Stimulated activated CD8-positive, alpha-beta memory T cell treated with anti-CD3 and anti-CD28 coated beads, Interleukin-7, amount 100 ng/mL, for 1 hour (primary cell): ENCODE results near the gene SCLY.

Experiments used
- DNase-seq, 2 donors: peaks; one replicate each; pipeline ENCODE4 v3.0.0-alpha.2; 2020; ENCODE audit warnings: low read depth in 2 of 2

The SCLY gene

DNA sequence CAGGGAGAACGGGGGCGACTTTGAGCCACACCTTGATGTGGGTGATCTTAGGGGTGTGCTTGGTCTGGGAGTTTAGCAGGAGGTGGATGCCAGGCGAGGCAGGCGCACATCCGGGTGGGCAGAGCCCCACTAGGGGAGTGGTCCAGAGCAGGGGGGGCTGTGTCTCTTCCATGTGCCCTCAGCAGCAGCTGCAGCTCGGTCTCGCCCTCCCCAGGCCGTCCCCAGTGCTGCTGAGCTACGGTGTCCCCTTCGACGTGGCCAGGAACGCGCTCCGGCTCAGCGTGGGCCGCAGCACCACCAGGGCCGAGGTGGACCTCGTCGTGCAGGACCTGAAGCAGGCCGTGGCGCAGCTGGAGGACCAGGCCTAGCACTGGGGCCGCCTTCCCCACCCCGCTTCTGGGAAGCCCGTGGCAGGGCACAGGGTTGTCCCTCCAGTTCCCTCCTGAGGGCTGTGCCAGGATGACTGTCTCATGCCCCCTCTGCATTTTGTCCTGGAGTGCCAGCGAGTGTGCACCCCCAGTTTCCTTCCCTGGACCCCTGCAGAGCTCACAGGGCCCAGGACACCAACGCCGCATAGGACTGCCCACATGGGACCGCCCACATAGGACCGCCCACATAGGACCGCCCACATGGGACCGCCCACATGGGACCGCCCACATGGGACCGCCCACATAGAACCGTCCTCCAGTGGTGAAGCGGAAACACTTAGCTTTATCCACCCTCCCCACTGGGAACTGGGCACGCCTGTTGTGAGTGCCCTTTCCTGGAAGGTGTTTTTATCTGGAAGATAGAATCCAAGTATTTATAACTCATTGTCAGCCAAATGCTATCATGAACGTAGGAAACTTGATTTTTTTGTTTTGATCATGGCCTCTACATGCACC, 37.4 kb downstream of the SCLY start:
- no peak for DNase-seq

GRCh38 chr2:238098901-238099713, 38.3 kb downstream of the SCLY start:
- DNase-seq: no peak

DNA sequence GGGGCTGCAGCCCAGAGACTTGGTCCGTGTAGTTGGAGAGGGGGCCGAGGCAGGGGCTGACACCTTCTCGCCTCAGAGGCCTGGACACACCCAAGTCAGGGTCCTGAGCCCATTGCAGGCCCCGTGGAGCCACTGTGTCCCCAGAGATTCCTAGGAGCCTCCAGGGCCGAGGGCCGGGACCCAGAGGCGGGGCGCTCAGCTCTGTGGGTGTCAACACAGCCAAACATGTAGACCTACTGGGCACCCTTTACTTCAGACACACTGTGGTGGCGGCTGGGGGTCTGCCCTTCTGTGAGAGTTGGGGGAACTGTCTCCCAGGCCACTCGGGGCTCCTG, 38.9 kb downstream of the SCLY start:
- DNase-seq: no peak

- no peak for DNase-seq
Measured at GRCh38 chr2:238100049-238100820, 39.4 kb downstream of the SCLY start, which contains the start of gene ESPNL. Gene ESPNL, plus strand, starts transcription at chr2:238100340. Its CDS starts 80 bp downstream, at chr2:238100420.

GRCh38 chr2:238100821-238101771, 40.3 kb downstream of the SCLY start:
- no peak for DNase-seq

GRCh38 chr2:238101891-238102841, 41.4 kb downstream of the SCLY start:
- DNase-seq: no peak

- DNase-seq: no peak
Measured at GRCh38 chr2:238102865-238103264, 42.1 kb downstream of the SCLY start.

- DNase-seq: no peak
Measured at GRCh38 chr2:238103465-238104225, 42.8 kb downstream of the SCLY start.

DNA sequence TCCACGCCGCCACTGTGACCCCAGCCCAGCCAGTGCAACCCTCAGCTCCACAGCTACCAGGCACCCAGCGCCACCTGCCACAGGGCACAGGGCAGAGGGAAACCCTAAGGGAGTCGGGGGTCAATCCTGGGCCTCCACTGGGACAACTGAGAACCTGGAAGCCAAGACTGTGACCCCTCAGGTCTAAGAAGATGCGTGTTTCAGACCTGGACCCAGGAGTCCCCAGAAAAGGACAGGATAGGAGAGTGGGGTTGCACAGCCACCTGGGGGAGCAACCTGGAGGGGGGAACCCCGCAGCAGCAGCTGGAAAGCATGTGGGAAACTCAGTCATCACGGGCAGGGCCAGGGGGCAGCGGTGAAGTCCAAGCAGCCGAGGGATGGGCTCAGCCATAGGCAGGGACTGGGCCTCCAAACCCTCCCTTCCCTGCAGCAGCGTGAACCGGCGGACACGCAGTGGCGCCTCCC, 43.5 kb downstream of the SCLY start:
- no peak for DNase-seq

GRCh38 chr2:238104691-238105371, 44.0 kb downstream of the SCLY start:
- DNase-seq: no peak

GRCh38 chr2:238105506-238106338, 44.9 kb downstream of the SCLY start:
- no peak for DNase-seq

GRCh38 chr2:238106339-238106697, 45.5 kb downstream of the SCLY start:
- no peak for DNase-seq

- DNase-seq: no peak
Measured at GRCh38 chr2:238106698-238107524, 46.1 kb downstream of the SCLY start.

- no peak for DNase-seq
Measured at GRCh38 chr2:238107525-238108422, 47.0 kb downstream of the SCLY start.

- DNase-seq: no peak
Measured at GRCh38 chr2:238108423-238109183, 47.8 kb downstream of the SCLY start.
